ENCODE data around the gene IL9R.
"Not testable (repeated sequence)": the region's sequence is repeated elsewhere in the genome, so short reads cannot be mapped to it uniquely, and the experiment has no call there.

IL9R gene, protein sequence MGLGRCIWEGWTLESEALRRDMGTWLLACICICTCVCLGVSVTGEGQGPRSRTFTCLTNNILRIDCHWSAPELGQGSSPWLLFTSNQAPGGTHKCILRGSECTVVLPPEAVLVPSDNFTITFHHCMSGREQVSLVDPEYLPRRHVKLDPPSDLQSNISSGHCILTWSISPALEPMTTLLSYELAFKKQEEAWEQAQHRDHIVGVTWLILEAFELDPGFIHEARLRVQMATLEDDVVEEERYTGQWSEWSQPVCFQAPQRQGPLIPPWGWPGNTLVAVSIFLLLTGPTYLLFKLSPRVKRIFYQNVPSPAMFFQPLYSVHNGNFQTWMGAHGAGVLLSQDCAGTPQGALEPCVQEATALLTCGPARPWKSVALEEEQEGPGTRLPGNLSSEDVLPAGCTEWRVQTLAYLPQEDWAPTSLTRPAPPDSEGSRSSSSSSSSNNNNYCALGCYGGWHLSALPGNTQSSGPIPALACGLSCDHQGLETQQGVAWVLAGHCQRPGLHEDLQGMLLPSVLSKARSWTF

DNA sequence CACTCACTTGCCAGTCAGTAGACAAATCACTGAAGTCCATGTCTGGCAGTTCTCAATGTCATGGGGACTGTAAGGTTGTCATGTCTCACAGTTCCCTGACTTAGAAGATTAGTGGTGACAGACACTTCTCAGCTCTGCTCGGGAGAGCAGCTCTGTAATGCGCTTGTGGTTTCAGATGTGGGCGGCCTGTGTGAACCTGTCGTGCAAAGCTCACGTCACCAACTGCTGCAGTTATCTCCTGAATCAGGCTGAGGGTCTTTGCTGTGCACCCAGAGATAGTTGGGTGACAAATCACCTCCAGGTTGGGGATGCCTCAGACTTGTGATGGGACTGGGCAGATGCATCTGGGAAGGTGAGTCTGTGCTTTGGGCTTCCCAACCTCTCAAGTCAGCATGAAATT, at the start of gene IL9R:
Gene IL9R (plus strand): TSS at position 261 of the 400 bp plus-strand sequence. CDS start 64 bp downstream, at position 325.
- peak; percentile 37 to 55 for DNase-seq (ENCODE audit: low read depth in 2 of 2)

- DNase-seq (ENCODE audit: low read depth in 2 of 2): no peak
These were observed 48.4 kb upstream of the IL9R start for GRCh38 chrX:155949098-155949497.

GRCh38 chrX:155951237-155951789, 46.2 kb upstream of the IL9R start:
- no peak for DNase-seq (ENCODE audit: low read depth in 2 of 2)

GRCh38 chrX:155953055-155953454, 44.4 kb upstream of the IL9R start:
- no peak for DNase-seq (ENCODE audit: low read depth in 2 of 2)

- no peak for DNase-seq (ENCODE audit: low read depth in 2 of 2)
These were observed 42.7 kb upstream of the IL9R start for GRCh38 chrX:155954793-155955192.

DNA sequence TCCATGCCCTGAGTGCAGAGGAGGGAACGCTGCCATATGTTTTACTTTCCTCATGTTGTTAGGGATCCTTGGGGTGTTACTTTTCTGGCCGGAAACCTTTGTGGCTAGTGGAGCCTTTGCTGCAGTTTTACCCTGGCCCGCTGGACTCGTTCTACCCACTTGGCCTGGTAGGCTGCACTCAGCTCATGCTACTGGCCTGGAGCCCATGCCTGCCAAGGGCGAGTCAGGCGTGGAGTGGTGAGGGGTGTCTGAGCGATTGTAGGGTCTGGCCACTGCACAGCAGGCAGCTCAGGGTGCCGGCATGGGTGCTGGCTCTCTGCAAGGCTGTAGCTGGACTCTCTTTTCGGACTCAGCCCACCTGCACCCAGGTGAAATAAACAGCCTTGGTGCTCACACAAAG, 41.4 kb upstream of the IL9R start:
- DNase-seq (ENCODE audit: low read depth in 2 of 2): no peak

DNA sequence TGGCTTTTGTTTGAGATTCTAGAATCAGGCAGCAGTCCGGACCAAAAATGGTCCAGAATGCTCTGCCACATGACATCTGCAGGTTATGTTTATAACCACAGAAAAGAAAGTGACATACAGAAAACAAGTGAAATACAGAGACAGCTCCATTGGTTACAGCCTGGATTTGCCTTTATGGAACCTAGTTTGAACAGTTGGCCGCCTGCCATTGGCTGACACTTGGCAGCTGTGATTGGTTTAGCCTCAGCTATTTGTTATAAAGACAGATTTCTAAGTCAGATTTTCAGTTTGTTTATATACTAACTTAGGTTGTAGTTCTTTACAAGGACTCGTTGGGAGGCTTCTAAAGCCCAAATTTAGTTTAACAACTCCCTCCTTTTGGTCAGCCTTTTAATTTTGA, 40.8 kb upstream of the IL9R start:
- no peak for DNase-seq (ENCODE audit: low read depth in 2 of 2)

- no peak for DNase-seq (ENCODE audit: low read depth in 2 of 2)
These were observed 39.7 kb upstream of the IL9R start for GRCh38 chrX:155957843-155958242.

- no peak for DNase-seq (ENCODE audit: low read depth in 2 of 2)
These were observed 38.4 kb upstream of the IL9R start for GRCh38 chrX:155959018-155959587.

- DNase-seq (ENCODE audit: low read depth in 2 of 2): no peak
These were observed 34.6 kb upstream of the IL9R start for GRCh38 chrX:155962906-155963305.

- DNase-seq (ENCODE audit: low read depth in 2 of 2): peak; percentile 1 to 12
These were observed 30.6 kb upstream of the IL9R start for GRCh38 chrX:155966876-155967275.

DNA sequence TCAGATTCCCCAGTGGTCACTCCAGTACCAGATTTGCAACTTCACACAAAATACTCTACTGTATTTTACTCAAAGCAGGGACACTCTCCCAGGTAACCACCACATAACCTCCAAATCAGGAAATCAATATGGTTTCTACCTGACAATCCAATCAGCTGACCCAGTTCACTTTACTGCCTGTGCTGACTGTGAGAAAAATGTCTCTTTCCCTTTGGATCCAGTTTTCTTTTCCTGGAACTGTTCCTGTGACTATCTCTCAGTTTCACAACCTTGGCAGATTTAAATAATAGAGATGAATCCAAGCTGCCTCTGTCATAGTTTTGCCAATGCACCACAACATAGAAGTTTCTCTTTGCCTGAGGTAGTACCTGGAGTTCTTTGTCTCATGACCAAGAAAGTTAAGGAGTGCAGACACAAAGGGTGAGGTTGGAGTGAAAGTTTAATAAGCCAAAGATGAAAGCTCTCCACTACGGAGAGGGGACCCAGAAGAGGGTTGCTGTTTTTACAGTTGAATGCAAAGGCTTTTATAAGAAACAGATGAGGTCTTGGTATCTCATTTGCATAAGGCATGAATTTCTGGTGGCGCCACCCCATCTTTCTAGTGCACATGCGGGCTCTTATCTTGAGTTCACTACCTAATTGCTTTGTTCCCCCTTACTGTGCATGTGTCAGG, 29.7 kb upstream of the IL9R start:
- DNase-seq (ENCODE audit: low read depth in 2 of 2): no peak

- DNase-seq (ENCODE audit: low read depth in 2 of 2): no peak
These were observed 29.2 kb upstream of the IL9R start for GRCh38 chrX:155968326-155968661.

DNA sequence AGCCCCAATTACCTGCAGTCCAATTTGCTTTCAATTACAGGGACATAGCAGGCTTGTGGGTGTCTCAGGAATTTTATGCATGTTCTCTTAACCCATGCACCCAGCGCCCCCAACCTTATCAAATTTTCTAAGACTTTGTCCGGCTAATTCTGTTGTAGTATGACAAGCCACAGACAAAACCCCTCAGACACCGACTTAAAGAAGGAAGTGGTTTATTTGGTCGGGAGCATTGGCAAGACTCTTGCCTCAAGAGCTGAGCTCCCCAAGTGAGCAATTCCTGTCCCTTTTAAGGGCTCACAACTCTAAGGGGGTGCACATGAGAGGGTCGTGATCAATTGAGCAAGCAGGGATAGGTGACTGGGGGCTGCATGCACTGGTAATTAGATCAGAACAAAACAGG, 28.7 kb upstream of the IL9R start:
- no peak for DNase-seq (ENCODE audit: low read depth in 2 of 2)

- DNase-seq (ENCODE audit: low read depth in 2 of 2): not testable (repeated sequence)
These were observed 25.8 kb upstream of the IL9R start for GRCh38 chrX:155971658-155972057.

DNA sequence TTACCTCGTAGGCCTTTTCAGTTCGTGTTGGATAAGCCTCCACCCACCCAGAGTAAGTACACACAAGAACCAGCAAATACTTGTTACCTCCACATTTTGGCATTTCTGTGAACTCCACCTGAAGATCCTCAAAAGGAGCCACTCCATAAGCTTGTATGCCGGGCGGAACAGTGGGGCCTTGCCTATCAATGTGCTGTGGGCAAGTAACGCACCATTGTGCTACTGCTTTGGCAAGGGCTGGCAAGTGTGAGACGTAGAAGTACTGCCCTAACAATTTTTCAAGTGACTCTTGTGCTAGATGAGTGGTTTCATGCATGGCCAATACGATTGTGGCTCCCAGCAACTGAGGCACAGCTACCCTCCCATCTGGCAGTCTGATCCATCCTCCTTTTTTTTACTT, 25.3 kb upstream of the IL9R start:
- not testable (repeated sequence) for DNase-seq (ENCODE audit: low read depth in 2 of 2)

DNA sequence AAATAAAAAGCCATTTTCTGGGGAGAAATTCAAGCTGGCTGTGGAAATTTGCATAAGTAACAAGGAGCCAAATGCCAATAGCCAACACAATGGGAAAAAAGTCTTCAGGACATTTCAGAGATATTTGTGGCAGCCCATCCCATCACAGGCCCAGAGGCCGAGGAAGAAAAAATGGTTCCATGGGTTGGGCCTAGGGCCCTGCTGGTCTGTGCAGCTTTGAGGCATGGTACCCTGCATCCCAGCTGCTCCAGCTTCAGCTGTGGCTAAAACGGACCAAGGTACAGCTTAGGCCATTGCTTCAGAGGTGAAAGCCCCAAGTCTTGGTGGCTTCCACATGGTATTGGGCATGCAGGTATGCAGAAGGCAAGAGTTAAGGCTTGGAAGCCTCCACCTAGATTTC, 14.2 kb upstream of the IL9R start:
- DNase-seq (ENCODE audit: low read depth in 2 of 2): no peak

GRCh38 chrX:155985208-155985607, 12.3 kb upstream of the IL9R start:
- no peak for DNase-seq (ENCODE audit: low read depth in 2 of 2)

DNA sequence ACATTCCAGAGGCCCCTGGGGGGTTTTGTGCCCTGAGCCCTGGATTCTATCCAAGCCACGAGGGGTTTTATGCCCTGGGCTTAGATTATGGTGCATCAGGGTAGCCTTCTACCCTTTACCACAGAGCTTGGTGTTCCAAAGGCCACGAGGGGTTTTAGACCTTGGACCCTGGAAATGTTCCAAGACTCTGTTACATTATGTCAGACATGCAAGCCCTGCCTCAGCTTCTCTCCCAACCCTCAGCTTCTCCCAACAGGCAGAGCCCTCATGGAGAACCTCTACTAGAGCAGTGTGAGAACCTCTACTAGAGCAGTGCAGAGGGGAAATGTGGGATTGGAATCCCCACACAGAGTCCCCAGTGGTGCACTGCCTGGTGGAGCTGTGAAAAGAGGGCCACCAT, 10.5 kb upstream of the IL9R start:
- DNase-seq (ENCODE audit: low read depth in 2 of 2): not testable (repeated sequence)

DNA sequence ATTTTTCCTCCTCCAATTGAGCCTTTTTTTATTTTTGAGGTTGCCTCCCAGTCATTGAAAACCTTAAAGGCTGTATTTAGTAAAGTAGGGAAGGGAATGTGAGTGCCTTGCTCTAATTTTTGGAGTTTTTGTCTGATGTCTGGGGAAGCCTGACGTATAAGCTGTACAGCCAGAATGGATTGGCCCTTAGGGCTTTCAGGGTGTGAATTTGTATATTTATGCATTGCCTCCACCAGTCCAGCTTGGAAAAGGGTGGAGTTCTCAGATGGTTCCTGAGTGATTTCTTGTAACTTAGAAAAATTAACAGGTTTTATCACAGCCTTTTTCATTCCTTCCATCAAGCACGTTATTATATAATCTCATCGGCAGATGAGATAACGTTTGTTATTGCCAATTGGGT, 8.6 kb upstream of the IL9R start:
- no peak for DNase-seq (ENCODE audit: low read depth in 2 of 2)

- no peak for DNase-seq (ENCODE audit: low read depth in 2 of 2)
These were observed 4.1 kb upstream of the IL9R start for GRCh38 chrX:155993421-155993820.

DNA sequence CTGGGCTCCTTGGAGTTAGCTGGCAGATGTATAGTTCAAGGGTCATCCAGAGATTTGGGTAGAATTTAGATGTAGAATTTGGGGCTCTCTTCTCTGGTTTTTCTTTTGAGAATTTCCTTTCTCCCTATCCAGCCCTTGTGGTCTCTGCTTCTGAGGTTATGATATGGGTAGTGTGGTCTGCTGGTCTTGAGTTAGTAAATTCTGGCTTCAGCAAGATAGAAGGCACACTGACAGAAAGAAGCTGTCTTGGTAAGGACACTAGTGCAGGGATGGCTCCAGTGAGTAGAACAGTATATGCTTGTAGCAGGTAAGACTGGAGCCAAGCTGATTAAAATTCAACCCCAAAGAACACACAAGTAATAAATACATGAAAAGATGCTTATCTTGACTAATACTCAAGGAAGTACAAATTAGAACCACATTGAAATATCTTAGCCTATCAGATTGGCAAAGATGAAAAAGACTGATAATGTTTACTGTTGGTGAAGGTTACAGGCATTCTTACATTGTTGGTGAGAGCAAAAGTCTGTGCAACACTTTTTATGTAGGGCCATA, 2.1 kb upstream of the IL9R start:
- DNase-seq (ENCODE audit: low read depth in 2 of 2): no peak
